ENCODE data around the gene RAN.

The RAN gene

DNA sequence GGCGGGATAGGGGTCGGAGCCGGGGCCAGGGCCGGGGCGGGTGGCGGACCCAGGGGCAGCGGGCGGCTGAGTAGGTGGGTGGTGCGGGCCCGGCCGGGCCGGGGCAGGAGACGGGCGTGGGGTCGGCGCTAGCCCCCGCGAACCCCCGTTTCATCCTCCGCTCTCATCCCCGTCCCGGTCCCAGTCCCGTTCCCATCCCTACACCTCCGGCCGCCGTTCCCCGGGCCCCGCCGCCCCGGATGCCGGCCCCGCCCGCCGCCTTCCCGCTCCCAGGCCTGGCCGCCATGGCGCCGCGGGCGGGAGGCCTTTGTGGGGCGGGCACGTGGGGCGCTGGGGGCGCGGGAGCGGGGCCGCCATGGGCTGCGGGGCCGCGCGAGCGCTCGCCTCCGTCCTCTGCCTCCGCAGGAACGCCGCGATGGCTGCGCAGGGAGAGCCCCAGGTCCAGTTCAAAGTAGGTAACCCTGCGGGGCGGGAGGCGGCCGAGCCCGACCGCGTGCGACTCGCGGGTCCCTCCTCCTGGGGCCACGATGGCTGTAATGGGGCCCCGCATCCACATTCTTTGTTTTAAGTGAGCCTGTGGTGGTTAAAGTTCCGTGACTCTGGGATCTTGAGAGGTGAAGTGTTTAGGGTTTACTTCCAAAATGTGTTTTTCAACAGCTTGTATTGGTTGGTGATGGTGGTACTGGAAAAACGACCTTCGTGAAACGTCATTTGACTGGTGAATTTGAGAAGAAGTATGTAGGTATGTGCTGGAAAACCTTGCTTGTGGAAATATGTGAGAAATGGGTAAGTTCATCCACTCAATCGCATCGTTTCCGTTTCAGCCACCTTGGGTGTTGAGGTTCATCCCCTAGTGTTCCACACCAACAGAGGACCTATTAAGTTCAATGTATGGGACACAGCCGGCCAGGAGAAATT is 572 bp downstream of the RAN start:
- peak overlapping the region; percentile 76 for H3K27ac ChIP-seq (replicated peaks)

DNA sequence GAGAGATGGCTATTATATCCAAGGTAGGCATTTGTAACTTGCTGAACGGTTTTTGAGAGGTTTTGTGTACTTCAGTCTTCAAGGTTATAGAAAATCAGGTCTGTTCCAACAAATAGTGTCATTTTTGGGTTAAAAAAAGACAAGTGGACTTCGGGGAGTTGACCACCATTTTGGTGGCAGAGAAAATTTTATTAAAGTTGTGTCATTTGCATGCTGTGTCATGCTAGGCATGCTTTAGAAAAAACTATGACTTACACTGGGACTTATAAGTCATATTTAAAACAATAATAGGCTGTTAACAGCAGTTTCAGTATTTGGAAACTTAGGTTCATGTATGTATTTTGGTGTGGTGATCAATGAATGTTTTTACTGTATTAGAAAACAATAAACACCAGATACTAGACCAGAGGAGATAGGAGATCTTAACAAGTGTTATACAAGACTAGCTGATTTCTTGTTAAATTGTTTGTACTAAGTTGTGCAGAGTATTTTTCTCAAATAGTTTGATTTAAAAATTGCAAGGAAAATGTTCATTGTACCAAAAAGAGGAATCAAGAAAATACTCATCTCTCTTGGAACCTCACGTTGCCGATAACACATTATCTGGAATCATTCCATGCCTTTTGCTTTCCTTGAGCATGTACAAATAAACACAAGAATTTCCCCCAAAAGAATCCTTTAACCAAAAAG is 1.4 kb downstream of the RAN start:
- TF ChIP-seq GABPA (IDR thresholded peaks at IDR 0.05; ENCODE audit: low read depth), result no peak
- TF ChIP-seq, protein P1, sequence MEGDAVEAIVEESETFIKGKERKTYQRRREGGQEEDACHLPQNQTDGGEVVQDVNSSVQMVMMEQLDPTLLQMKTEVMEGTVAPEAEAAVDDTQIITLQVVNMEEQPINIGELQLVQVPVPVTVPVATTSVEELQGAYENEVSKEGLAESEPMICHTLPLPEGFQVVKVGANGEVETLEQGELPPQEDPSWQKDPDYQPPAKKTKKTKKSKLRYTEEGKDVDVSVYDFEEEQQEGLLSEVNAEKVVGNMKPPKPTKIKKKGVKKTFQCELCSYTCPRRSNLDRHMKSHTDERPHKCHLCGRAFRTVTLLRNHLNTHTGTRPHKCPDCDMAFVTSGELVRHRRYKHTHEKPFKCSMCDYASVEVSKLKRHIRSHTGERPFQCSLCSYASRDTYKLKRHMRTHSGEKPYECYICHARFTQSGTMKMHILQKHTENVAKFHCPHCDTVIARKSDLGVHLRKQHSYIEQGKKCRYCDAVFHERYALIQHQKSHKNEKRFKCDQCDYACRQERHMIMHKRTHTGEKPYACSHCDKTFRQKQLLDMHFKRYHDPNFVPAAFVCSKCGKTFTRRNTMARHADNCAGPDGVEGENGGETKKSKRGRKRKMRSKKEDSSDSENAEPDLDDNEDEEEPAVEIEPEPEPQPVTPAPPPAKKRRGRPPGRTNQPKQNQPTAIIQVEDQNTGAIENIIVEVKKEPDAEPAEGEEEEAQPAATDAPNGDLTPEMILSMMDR (IDR thresholded peaks at IDR 0.05; ENCODE audit: insufficient read depth, low read length), result no peak
- no peak for TF ChIP-seq SPI1 (IDR thresholded peaks at IDR 0.05; ENCODE audit: borderline replicate concordance, low read depth)
- TF ChIP-seq POLR2AphosphoS5 (IDR thresholded peaks at IDR 0.05; ENCODE audit: low read depth), result no peak
- TF ChIP-seq, protein P2, sequence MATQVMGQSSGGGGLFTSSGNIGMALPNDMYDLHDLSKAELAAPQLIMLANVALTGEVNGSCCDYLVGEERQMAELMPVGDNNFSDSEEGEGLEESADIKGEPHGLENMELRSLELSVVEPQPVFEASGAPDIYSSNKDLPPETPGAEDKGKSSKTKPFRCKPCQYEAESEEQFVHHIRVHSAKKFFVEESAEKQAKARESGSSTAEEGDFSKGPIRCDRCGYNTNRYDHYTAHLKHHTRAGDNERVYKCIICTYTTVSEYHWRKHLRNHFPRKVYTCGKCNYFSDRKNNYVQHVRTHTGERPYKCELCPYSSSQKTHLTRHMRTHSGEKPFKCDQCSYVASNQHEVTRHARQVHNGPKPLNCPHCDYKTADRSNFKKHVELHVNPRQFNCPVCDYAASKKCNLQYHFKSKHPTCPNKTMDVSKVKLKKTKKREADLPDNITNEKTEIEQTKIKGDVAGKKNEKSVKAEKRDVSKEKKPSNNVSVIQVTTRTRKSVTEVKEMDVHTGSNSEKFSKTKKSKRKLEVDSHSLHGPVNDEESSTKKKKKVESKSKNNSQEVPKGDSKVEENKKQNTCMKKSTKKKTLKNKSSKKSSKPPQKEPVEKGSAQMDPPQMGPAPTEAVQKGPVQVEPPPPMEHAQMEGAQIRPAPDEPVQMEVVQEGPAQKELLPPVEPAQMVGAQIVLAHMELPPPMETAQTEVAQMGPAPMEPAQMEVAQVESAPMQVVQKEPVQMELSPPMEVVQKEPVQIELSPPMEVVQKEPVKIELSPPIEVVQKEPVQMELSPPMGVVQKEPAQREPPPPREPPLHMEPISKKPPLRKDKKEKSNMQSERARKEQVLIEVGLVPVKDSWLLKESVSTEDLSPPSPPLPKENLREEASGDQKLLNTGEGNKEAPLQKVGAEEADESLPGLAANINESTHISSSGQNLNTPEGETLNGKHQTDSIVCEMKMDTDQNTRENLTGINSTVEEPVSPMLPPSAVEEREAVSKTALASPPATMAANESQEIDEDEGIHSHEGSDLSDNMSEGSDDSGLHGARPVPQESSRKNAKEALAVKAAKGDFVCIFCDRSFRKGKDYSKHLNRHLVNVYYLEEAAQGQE (IDR thresholded peaks at IDR 0.05; ENCODE audit: insufficient replicate concordance, low read depth), result no peak
- no peaks in the 10 kb centered on the region for H3K27me3 ChIP-seq (ENCODE audit: insufficient read depth, poor library complexity, severe bottlenecking)
- DNase-seq (ENCODE audit: low read depth in 1 of 2, low spot score in 1 of 2), result peak in 1 of 2 experiments; percentile 29
- H3K27ac ChIP-seq (replicated peaks), result peak overlapping the region; percentile 76
- peak overlapping the region; percentile 79 for H3K4me3 ChIP-seq (replicated peaks; ENCODE audit: insufficient read depth, low read length)

More for the DNA sequence above, 572 bp downstream of the RAN start:
- peak in 1 of 2 experiments; percentile 3 for DNase-seq (ENCODE audit: low read depth in 1 of 2, low spot score in 1 of 2)
- Histone ChIP-seq H3K27me3 (ENCODE audit: insufficient read depth, poor library complexity, severe bottlenecking) (no peaks in the 10 kb centered on the region), H3K4me3 (replicated peaks; ENCODE audit: insufficient read depth, low read length) (peak overlapping the region; percentile 79)
- TF ChIP-seq, protein P1 (IDR thresholded peaks at IDR 0.05; ENCODE audit: insufficient read depth, low read length), result no peak
- peak; percentile 39 for TF ChIP-seq POLR2AphosphoS5 (IDR thresholded peaks at IDR 0.05; ENCODE audit: low read depth)
- TF ChIP-seq, protein P2 (IDR thresholded peaks at IDR 0.05; ENCODE audit: insufficient replicate concordance, low read depth), result no peak

DNA sequence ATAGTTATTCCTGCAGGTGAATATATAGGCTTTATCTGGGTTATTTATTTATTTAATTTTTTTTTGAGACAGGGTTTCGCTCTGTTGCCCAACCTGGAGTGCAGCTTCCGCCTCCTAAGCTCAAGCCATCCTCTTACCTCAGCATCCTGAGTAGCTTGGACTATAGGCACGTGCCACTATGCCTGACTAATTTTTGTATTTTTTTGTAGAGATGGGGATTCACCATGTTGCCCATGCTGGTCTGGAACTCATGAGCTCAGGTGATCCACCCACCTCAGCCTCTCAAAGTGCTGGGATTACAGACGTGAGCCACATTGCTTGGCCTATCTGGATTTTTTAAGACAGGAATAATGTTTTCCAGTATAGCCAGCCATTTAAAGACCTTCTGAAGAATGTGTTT is 2.0 kb downstream of the RAN start:
- Histone ChIP-seq H3K4me3 (replicated peaks; ENCODE audit: insufficient read depth, low read length) (peak overlapping the region; percentile 79), H3K27me3 (ENCODE audit: insufficient read depth, poor library complexity, severe bottlenecking) (no peaks in the 10 kb centered on the region), H3K27ac (replicated peaks) (no peak overlapping the region)
- peak in 1 of 2 experiments; percentile 40 for DNase-seq (ENCODE audit: low read depth in 1 of 2, low spot score in 1 of 2)
- no peak for TF ChIP-seq GABPA (IDR thresholded peaks at IDR 0.05; ENCODE audit: low read depth)
- TF ChIP-seq, protein P1 (IDR thresholded peaks at IDR 0.05; ENCODE audit: insufficient read depth, low read length), result no peak
- TF ChIP-seq, protein P2 (IDR thresholded peaks at IDR 0.05; ENCODE audit: insufficient replicate concordance, low read depth), result no peak
- TF ChIP-seq SPI1 (IDR thresholded peaks at IDR 0.05; ENCODE audit: borderline replicate concordance, low read depth), result no peak
- no peak for TF ChIP-seq POLR2AphosphoS5 (IDR thresholded peaks at IDR 0.05; ENCODE audit: low read depth)

Measured in HL-60 (cell line).